Endothelial cell of umbilical vein (primary cell): ENCODE measurements around the gene KCNJ8. TPM values are rescaled to one million over a fixed set of nuclear protein-coding genes. Genes with fewer than 3 reads are reported as not detected.

Experiments
- BruUV-seq: library from RNA; stranded (reverse); fragments of 400-500 nt; replicated peaks from 2 replicates; lab custom pipeline; 2021; lab: Mats Ljungman, UMichigan
- CTCF ChIA-PET: fragments of 300-600, 350-600 bp; sonication (Branson Sonifier 250); formaldehyde crosslinking; loops from one replicate; lab custom pipeline; 2021; ENCODE audit warnings: antibody characterized with exemption, inconsistent platforms; lab: Charles Lee
- POLR2A ChIA-PET: fragments of 300-600, 350-600 bp; sonication (Branson Sonifier 250); formaldehyde crosslinking; loops from one replicate; lab custom pipeline; 2021; ENCODE audit warnings: antibody characterized with exemption, inconsistent platforms; lab: Charles Lee
- DNase-seq: peaks from one replicate; pipeline ENCODE4 v3.0.0-alpha.2; 2011; ENCODE audit warnings: low read depth, low spot score
- FAIRE-seq: peaks from 2 replicates; lab custom pipeline; 2011; peaks lifted over from hg19 to GRCh38; lab: Jason Lieb, UNC
- H2AFZ ChIP-seq: 2 replicates; pipeline ENCODE4 v1.6.0; 2012; ENCODE audit warnings: low read depth, low read length, control low read depth, inconsistent platforms
- H3K27ac ChIP-seq: 2 replicates; pipeline ENCODE4 v1.5.1; 2011; ENCODE audit warnings: low read depth, mild to moderate bottlenecking, control low read depth, low read length, moderate library complexity; ENCODE audit not compliant: insufficient read depth
- H3K27me3 ChIP-seq, 2 experiments: 2 replicates each; pipeline versions ENCODE4 v1.6.0 to v1.6.1; 2011; ENCODE audit warnings: low read length in 2 of 2, mixed read lengths in 1 of 2; ENCODE audit not compliant: control insufficient read depth in 2 of 2, insufficient read depth in 2 of 2
- H3K36me3 ChIP-seq, 2 experiments: 2 replicates in 1 of 2; 3 replicates in 1 of 2; pipeline ENCODE4 v1.5.1; 2011; ENCODE audit warnings: low read length in 2 of 2, mild to moderate bottlenecking in 1 of 2, moderate library complexity in 1 of 2; ENCODE audit not compliant: control insufficient read depth in 2 of 2, insufficient read depth in 2 of 2; ENCODE audit errors: extremely low read depth in 1 of 2
- H3K4me1 ChIP-seq: 3 replicates; pipeline ENCODE4 v1.5.1; 2011; ENCODE audit warnings: mild to moderate bottlenecking, low read length; ENCODE audit not compliant: control insufficient read depth, insufficient read depth; ENCODE audit errors: extremely low read depth
- H3K4me2 ChIP-seq: 2 replicates; pipeline ENCODE4 v1.6.1; 2011; ENCODE audit warnings: low read length, control low read depth, mixed read lengths; ENCODE audit not compliant: insufficient read depth
- H3K4me3 ChIP-seq, 3 experiments: fragments of 200-600 bp in 1 of 3; sonication (generic), shearing (Covaris generic) in 1 of 3; replicated peaks in 1 of 3; 2 replicates each; pipeline ENCODE4 v1.5.1; 2011 to 2016; ENCODE audit warnings: control low read depth in 3 of 3, low read length in 3 of 3, mild to moderate bottlenecking in 2 of 3, inconsistent platforms in 1 of 3, low read depth in 1 of 3, moderate library complexity in 1 of 3; ENCODE audit not compliant: insufficient read depth in 1 of 3
- H3K79me2 ChIP-seq: 2 replicates; pipeline ENCODE4 v1.6.0; 2012; ENCODE audit warnings: low read length, inconsistent platforms; ENCODE audit not compliant: control insufficient read depth, insufficient read depth
- H3K9ac ChIP-seq: replicated peaks from 2 replicates; pipeline ENCODE3; 2011; ENCODE audit warnings: low read length, control low read depth; ENCODE audit not compliant: insufficient read depth; ENCODE audit errors: extremely low read depth
- H3K9me1 ChIP-seq: replicated peaks from 3 replicates; pipeline ENCODE4 v1.6.0; 2011; ENCODE audit warnings: mild to moderate bottlenecking, low read length; ENCODE audit not compliant: control insufficient read depth, insufficient read depth; ENCODE audit errors: extremely low read depth
- H3K9me3 ChIP-seq: replicated peaks from 2 replicates; pipeline ENCODE4 v1.5.1; 2012; ENCODE audit warnings: low read length, inconsistent platforms; ENCODE audit not compliant: control insufficient read depth, insufficient read depth
- H4K20me1 ChIP-seq: replicated peaks from 2 replicates; pipeline ENCODE3; 2011; ENCODE audit warnings: mild to moderate bottlenecking, low read length; ENCODE audit not compliant: control insufficient read depth, insufficient read depth; ENCODE audit errors: extremely low read depth
- EZH2 ChIP-seq: IDR thresholded peaks from 2 replicates; pipeline ENCODE4 v1.6.1; 2012; ENCODE audit warnings: borderline replicate concordance, low read depth, mild to moderate bottlenecking, moderate library complexity, low read length, inconsistent platforms; ENCODE audit not compliant: severe bottlenecking
- FOS ChIP-seq: IDR thresholded peaks from 2 replicates; pipeline ENCODE4 v1.6.1; 2011; ENCODE audit warnings: mild to moderate bottlenecking, low read length, moderate library complexity, borderline replicate concordance; ENCODE audit not compliant: insufficient read depth
- GATA2 ChIP-seq: IDR thresholded peaks from 2 replicates; pipeline ENCODE4 v1.7.0; 2011; ENCODE audit warnings: low read depth, mild to moderate bottlenecking, moderate library complexity, mixed read lengths, low read length; ENCODE audit not compliant: insufficient read length, insufficient read depth
- JUN ChIP-seq: IDR thresholded peaks from 2 replicates; pipeline ENCODE4 v1.6.1; 2011; ENCODE audit warnings: borderline replicate concordance, low read depth; ENCODE audit not compliant: insufficient read length, insufficient read depth
- MYC ChIP-seq: IDR thresholded peaks from one replicate; pipeline ENCODE4 v1.6.1; 2011; ENCODE audit warnings: mild to moderate bottlenecking, low read depth, low read length
- POLR2A ChIP-seq: IDR thresholded peaks from 2 replicates; pipeline ENCODE4 v1.6.1; 2012; ENCODE audit warnings: low read depth, mild to moderate bottlenecking, control low read depth, low read length
- POLR2AphosphoS5 ChIP-seq: IDR thresholded peaks from 2 replicates; pipeline ENCODE4 v1.6.1; 2012; ENCODE audit warnings: low read depth, mild to moderate bottlenecking, control low read depth, low read length, moderate library complexity; ENCODE audit not compliant: insufficient read depth
- dilution Hi-C: fragments of 300-500 bp; cut with MboI; formaldehyde crosslinking; loops from one replicate; pipeline ENCODE4 v1.15.0; 2019; ENCODE audit warnings: low sequenced_read_pairs; ENCODE audit not compliant: extremely low pct_ligation_motif_present
- intact Hi-C: fragments of 100-400 bp; cut with micrococcal nuclease; formaldehyde crosslinking; loops from one replicate; pipeline ENCODE4 v1.10.0; 2022
- polyA plus RNA-seq, 4 experiments: library from polyadenylated mRNA; depleted of rRNA in 3 of 4; stranded (reverse) in 3 of 4; unstranded in 1 of 4; fragments of >200 nt; gene quantifications; 2 replicates each; pipeline versions ENCODE4 v1.2.1 to v1.2.3, GENCODE V29; 2011 to 2012; ENCODE audit warnings: missing spikeins in 1 of 4
- total RNA-seq: library from RNA; stranded (reverse); gene quantifications from 2 replicates; pipeline ENCODE4 v1.2.3, GENCODE V29; 2021
- TF ChIP-seq, protein P1 (sequence below), 2 donors: IDR thresholded peaks; 1 replicate in 1 of 2; 2 replicates in 1 of 2; pipeline ENCODE4 v1.5.1; 2011; ENCODE audit warnings: low read length in 2 of 2, mild to moderate bottlenecking in 2 of 2, moderate library complexity in 2 of 2, control low read depth in 1 of 2, inconsistent platforms in 1 of 2, low read depth in 1 of 2; ENCODE audit not compliant: insufficient read depth in 1 of 2; ENCODE audit errors: extremely low read depth in 1 of 2
- TF ChIP-seq, protein P2 (sequence below): IDR thresholded peaks from 2 replicates; pipeline ENCODE4 v1.6.1; 2011; ENCODE audit not compliant: insufficient read depth, insufficient read length

Gene KCNJ8
- total and polyA plus RNA-seq, 2 donors (not counting 3 experiments of a cell fraction or from before 2014, with no cell fraction given): not detected

DNA sequence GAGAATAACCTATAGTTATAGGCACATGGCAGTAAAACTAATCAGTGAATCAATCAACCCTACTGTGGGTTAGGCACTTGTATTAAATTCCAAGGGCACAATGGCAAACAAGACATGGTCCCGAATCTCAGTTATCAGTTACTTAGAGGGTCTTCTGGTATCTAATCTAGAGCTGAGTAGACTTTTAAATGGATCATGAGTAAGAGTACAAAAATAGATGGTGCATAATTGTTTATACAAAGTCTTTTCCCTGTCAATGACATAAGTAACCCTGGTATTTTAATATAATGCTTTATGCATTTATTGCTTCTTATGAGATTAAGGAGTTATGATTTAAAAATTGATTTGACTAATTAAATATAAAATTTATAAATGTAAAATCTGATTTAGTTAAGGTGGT lies 23.0 kb upstream of the KCNJ8 start:
- ChIA-PET POLR2A (no interaction called here), CTCF (no interaction called here)
- Histone ChIP-seq H3K79me2 (no peaks in the 10 kb centered on the region), H3K36me3 (no peaks in the 10 kb centered on the region), H3K9ac (no peak overlapping the region), H3K27ac (no peak overlapping the region), H3K4me1 (no peaks in the 10 kb centered on the region), H2AFZ (no peak overlapping the region), H3K9me3 (no peaks in the 10 kb centered on the region), H4K20me1 (no peaks in the 10 kb centered on the region), H3K4me2 (no peak overlapping the region), H3K9me1 (no peaks in the 10 kb centered on the region), H3K4me3 (no peak overlapping the region), H3K27me3 (no peaks in the 10 kb centered on the region)
- no peak for DNase-seq
- intact Hi-C loops (no loop called here), dilution Hi-C loops (no loop called here)
- FAIRE-seq: no peak
- TF ChIP-seq POLR2A (no peak), GATA2 (no peak), JUN (no peak)
- TF ChIP-seq, protein P1, sequence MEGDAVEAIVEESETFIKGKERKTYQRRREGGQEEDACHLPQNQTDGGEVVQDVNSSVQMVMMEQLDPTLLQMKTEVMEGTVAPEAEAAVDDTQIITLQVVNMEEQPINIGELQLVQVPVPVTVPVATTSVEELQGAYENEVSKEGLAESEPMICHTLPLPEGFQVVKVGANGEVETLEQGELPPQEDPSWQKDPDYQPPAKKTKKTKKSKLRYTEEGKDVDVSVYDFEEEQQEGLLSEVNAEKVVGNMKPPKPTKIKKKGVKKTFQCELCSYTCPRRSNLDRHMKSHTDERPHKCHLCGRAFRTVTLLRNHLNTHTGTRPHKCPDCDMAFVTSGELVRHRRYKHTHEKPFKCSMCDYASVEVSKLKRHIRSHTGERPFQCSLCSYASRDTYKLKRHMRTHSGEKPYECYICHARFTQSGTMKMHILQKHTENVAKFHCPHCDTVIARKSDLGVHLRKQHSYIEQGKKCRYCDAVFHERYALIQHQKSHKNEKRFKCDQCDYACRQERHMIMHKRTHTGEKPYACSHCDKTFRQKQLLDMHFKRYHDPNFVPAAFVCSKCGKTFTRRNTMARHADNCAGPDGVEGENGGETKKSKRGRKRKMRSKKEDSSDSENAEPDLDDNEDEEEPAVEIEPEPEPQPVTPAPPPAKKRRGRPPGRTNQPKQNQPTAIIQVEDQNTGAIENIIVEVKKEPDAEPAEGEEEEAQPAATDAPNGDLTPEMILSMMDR (IDR thresholded peaks at IDR 0.05; ENCODE audit: extremely low read depth in 1 of 2, insufficient read depth in 1 of 2, low read depth in 1 of 2, low read length in 2 of 2): no peak
- BruUV-seq: no TSS peak

DNA sequence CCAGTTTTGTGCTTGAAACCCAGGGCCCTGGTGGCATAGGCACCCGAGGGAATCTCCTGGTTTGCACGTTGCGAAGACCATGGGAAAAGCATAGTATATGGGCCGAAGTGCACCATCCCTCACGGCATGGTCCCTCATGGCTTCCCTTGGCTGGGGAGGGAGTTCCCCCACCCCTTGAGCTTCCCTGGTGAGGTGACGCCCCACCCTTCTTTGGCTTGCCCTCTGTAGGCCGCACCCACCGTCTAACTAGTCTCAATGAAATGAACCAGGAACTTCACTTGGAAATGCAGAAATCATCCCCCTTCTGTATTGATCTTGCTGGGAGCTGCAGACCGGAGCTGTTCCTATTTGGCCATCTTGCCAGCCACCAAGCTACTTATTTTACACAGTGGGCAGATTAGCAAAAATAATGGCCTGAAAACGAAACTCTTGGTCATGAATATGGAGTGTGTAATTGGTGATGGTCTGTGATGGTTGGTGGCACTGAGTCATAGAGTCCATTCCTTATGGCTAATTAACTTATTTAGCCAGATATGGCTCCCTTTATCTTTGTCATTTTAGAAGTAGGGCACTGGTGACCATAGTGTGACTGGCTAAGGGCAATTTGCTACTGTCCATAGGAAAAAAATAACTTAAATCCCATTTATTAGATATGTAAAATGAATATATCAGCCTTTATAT lies 21.3 kb upstream of the KCNJ8 start:
- TF ChIP-seq EZH2: no peak
- TF ChIP-seq POLR2A: no peak
- TF ChIP-seq JUN: no peak
- TF ChIP-seq GATA2: no peak
- no peak for TF ChIP-seq FOS
- no peak for TF ChIP-seq MYC
- TF ChIP-seq, protein P1 (IDR thresholded peaks at IDR 0.05; ENCODE audit: extremely low read depth in 1 of 2, insufficient read depth in 1 of 2, low read depth in 1 of 2, low read length in 2 of 2): no peak
- TF ChIP-seq, protein P2, sequence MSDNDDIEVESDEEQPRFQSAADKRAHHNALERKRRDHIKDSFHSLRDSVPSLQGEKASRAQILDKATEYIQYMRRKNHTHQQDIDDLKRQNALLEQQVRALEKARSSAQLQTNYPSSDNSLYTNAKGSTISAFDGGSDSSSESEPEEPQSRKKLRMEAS: no peak
- TF ChIP-seq POLR2AphosphoS5: no peak
- CTCF ChIA-PET: interaction anchor here (1.2 kb wide), 1 partner anchor 98 kb away, joined by 3 read pairs; no protein-coding TSS in a partner anchor

More for the DNA sequence above, 21.3 kb upstream of the KCNJ8 start:
- Histone ChIP-seq H3K4me3 (no peak overlapping the region), H2AFZ (no peak overlapping the region), H3K9ac (no peak overlapping the region), H3K27ac (no peak overlapping the region), H3K4me1 (no peaks in the 10 kb centered on the region), H3K36me3 (no peaks in the 10 kb centered on the region), H4K20me1 (no peaks in the 10 kb centered on the region), H3K9me1 (no peaks in the 10 kb centered on the region), H3K27me3 (no peaks in the 10 kb centered on the region), H3K4me2 (no peak overlapping the region), H3K9me3 (no peaks in the 10 kb centered on the region), H3K79me2 (no peaks in the 10 kb centered on the region)
- POLR2A ChIA-PET: no interaction called here
- intact Hi-C loops: no loop called here
- DNase-seq: no peak
- dilution Hi-C loops: no loop called here
- no TSS peak for BruUV-seq
- no peak for FAIRE-seq
